Activated T-helper 1 cell treated with Interleukin-2 at 50 U/mL for 16 hours (primary cell): ENCODE results near the gene LAMA3.
"Not testable (repeated sequence)": the region's sequence is repeated elsewhere in the genome, so short reads cannot be mapped to it uniquely, and the experiment has no call there.

ENCODE experiments used
- DNase-seq: peaks from one replicate; pipeline ENCODE4 v3.0.0-alpha.2; 2020; ENCODE audit warnings: low read depth

LAMA3 gene

GRCh38 chr18:23732439-23732838 lies 43.2 kb downstream of the LAMA3 start:
- DNase-seq = no peak

- not testable (repeated sequence) for DNase-seq
Measured at GRCh38 chr18:23733265-23733664, 44.0 kb downstream of the LAMA3 start.

- DNase-seq = no peak
Measured at GRCh38 chr18:23733895-23734294, 44.6 kb downstream of the LAMA3 start.

GRCh38 chr18:23735021-23735464 lies 45.8 kb downstream of the LAMA3 start:
- DNase-seq = no peak

GRCh38 chr18:23737578-23737977 lies 48.3 kb downstream of the LAMA3 start:
- DNase-seq = no peak

GRCh38 chr18:23738151-23738550 lies 48.9 kb downstream of the LAMA3 start:
- no peak for DNase-seq

- DNase-seq = no peak
Measured at GRCh38 chr18:23738575-23738974, 49.3 kb downstream of the LAMA3 start.

GRCh38 chr18:23740105-23740830 lies 51.0 kb downstream of the LAMA3 start:
- DNase-seq = no peak

GRCh38 chr18:23741967-23742366 lies 52.7 kb downstream of the LAMA3 start:
- not testable (repeated sequence) for DNase-seq

GRCh38 chr18:23743733-23744333 lies 54.6 kb downstream of the LAMA3 start:
- DNase-seq = no peak

- no peak for DNase-seq
Measured at GRCh38 chr18:23745366-23745765, 56.1 kb downstream of the LAMA3 start.

GRCh38 chr18:23746851-23747250 lies 57.6 kb downstream of the LAMA3 start:
- no peak for DNase-seq

- no peak for DNase-seq
Measured at GRCh38 chr18:23752363-23752762, 63.1 kb downstream of the LAMA3 start.

GRCh38 chr18:23752796-23753195 lies 63.5 kb downstream of the LAMA3 start:
- no peak for DNase-seq

- DNase-seq = no peak
Measured at GRCh38 chr18:23756590-23757436, 67.6 kb downstream of the LAMA3 start.

- DNase-seq = no peak
Measured at GRCh38 chr18:23757437-23757733, 68.1 kb downstream of the LAMA3 start.

- no peak for DNase-seq
Measured at GRCh38 chr18:23758281-23758680, 69.0 kb downstream of the LAMA3 start.

GRCh38 chr18:23761941-23762340 lies 72.7 kb downstream of the LAMA3 start:
- no peak for DNase-seq

- no peak for DNase-seq
Measured at GRCh38 chr18:23763343-23763742, 74.1 kb downstream of the LAMA3 start.

- no peak for DNase-seq
Measured at GRCh38 chr18:23765931-23766330, 76.7 kb downstream of the LAMA3 start.

- no peak for DNase-seq
Measured at GRCh38 chr18:23772327-23773024, 83.2 kb downstream of the LAMA3 start.

- no peak for DNase-seq
Measured at GRCh38 chr18:23776306-23776705, 87.1 kb downstream of the LAMA3 start.
